Thyroid gland (tissue), 4 donors: ENCODE results near the gene DKC1. TPM values are rescaled to one million over a fixed set of nuclear protein-coding genes. Genes with fewer than 3 reads are reported as not detected.

Source experiments
- DNase-seq, 2 donors: peaks; one replicate each; pipeline ENCODE4 v3.0.0-alpha.2; 2019
- H3K27ac ChIP-seq, 3 donors: fragments of 200-600 bp; sonication (generic); 1 replicate in 2 of 3; 2 replicates in 1 of 3; pipeline ENCODE4 v1.5.1; 2016 to 2019; ENCODE audit warnings: mild to moderate bottlenecking in 1 of 3, moderate library complexity in 1 of 3
- H3K27me3 ChIP-seq: fragments of 200-600 bp; sonication (generic); one replicate; pipeline ENCODE4 v1.5.1; 2019
- H3K36me3 ChIP-seq, 2 donors: fragments of 200-600 bp; sonication (generic); one replicate each; pipeline ENCODE4 v1.5.1; 2016 to 2019
- H3K4me1 ChIP-seq, 2 donors: fragments of 200-600 bp; sonication (generic); one replicate each; pipeline ENCODE4 v1.5.1; 2017 to 2019
- H3K4me3 ChIP-seq, 3 donors: fragments of 200-600 bp; sonication (generic); replicated peaks in 1 of 3; 1 replicate in 2 of 3; 2 replicates in 1 of 3; pipeline ENCODE4 v1.5.1; 2016; ENCODE audit warnings: mild to moderate bottlenecking in 1 of 3
- H3K9me3 ChIP-seq: fragments of 200-600 bp; sonication (generic); one replicate; pipeline ENCODE4 v1.5.1; 2017
- CTCF ChIP-seq, 6 experiments: fragments of 200-600 bp in 3 of 6; fragments of 450-650 bp in 3 of 6; sonication (generic) in 3 of 6; IDR thresholded peaks; one replicate each; pipeline ENCODE4 v1.5.1; 2016 to 2019; ENCODE audit warnings: antibody characterized with exemption in 6 of 6, mild to moderate bottlenecking in 2 of 6, inconsistent platforms in 1 of 6, moderate library complexity in 1 of 6
- POLR2A ChIP-seq, 2 donors: fragments of 450-650 bp; IDR thresholded peaks; one replicate each; pipeline ENCODE4 v1.6.1; 2017; ENCODE audit warnings: antibody characterized with exemption in 2 of 2, mild to moderate bottlenecking in 2 of 2, moderate library complexity in 1 of 2
- WGBS, 2 donors: methylation state at CpG; one replicate each; pipeline ENCODE4 v1.1.5; 2017; 5-methylcytosine and 5-hydroxymethylcytosine counted together
- intact Hi-C: fragments of 100-400 bp; cut with DNase I; formaldehyde crosslinking; loops from one replicate; pipeline ENCODE4 v1.15.1; 2023
- total RNA-seq, 4 donors: library from RNA; depleted of rRNA; stranded (reverse); fragments of >200 nt; gene quantifications; one replicate each; pipeline ENCODE4 v1.2.3, GENCODE V29; 2016

Gene DKC1
- total RNA-seq, 4 donors from 2014 or later, result 33.8 to 41.5 (median 35.2) TPM

GRCh38 chrX:154748712-154749339 is 13.8 kb upstream of the DKC1 start:
- TF ChIP-seq CTCF (IDR thresholded peaks at IDR 0.05) (peak; percentile 40 to 72 (median 62)), POLR2A (IDR thresholded peaks at IDR 0.05) (no peak)
- H3K27ac ChIP-seq, result no peak overlapping the region
- intact Hi-C loops, result no loop called here
- peak; percentile 30 to 43 for DNase-seq
- H3K27me3 ChIP-seq, result no peaks in the 10 kb centered on the region
- no peak overlapping the region for H3K4me3 ChIP-seq
- no peaks in the 10 kb centered on the region for H3K9me3 ChIP-seq
- peaks cover 0 to 3% of the 10 kb centered on the region in 2 donors for H3K4me1 ChIP-seq
- H3K36me3 ChIP-seq, result no peaks in the 10 kb centered on the region
- 31 to 32% methylated on average over 11 of the region's 11 CpGs for WGBS, 2 donors

- Histone ChIP-seq H3K4me1 (peaks cover 0 to 3% of the 10 kb centered on the region in 2 donors), H3K27ac (peak overlapping the region in 2 of 3 donors; percentile 51 to 61), H3K27me3 (no peaks in the 10 kb centered on the region), H3K4me3 (peak overlapping the region in 2 of 3 donors; percentile 32 to 37), H3K9me3 (no peaks in the 10 kb centered on the region), H3K36me3 (no peaks in the 10 kb centered on the region)
- no peak for DNase-seq
- intact Hi-C loops, result no loop called here
- no peak for TF ChIP-seq CTCF (IDR thresholded peaks at IDR 0.05)
- WGBS, 2 donors, result 33 to 41% methylated on average over 6 of the region's 6 CpGs
Measured at GRCh38 chrX:154749856-154750255, 12.8 kb upstream of the DKC1 start.

- TF ChIP-seq POLR2A (IDR thresholded peaks at IDR 0.05) (peak in 1 of 2 donors; percentile 42), CTCF (IDR thresholded peaks at IDR 0.05) (no peak)
- intact Hi-C loops, result no loop called here
- WGBS, 2 donors, result 5 to 10% methylated on average over 5 to 7 of the region's 98 CpGs
- peak; percentile 39 to 48 for DNase-seq
- H3K4me3 ChIP-seq, result peak within 1 kb of the TSS in 2 of 3 donors; percentile 32 to 37
- peak within 1 kb of the TSS; percentile 51 to 61 (median 56) for H3K27ac ChIP-seq
- no peaks in the 10 kb centered on the region for H3K36me3 ChIP-seq
- H3K9me3 ChIP-seq, result no peaks in the 10 kb centered on the region
- peaks cover 0 to 3% of the 10 kb centered on the region in 2 donors for H3K4me1 ChIP-seq
- H3K27me3 ChIP-seq, result no peaks in the 10 kb centered on the region
Measured at GRCh38 chrX:154750301-154751202, 12.1 kb upstream of the DKC1 start, which contains the start of gene GAB3. Gene GAB3 (minus strand): TSS chrX:154751077. CDS start chrX:154751025, 52 bp downstream.

GRCh38 chrX:154751203-154751668 is 11.4 kb upstream of the DKC1 start:
- Histone ChIP-seq H3K4me1 (peaks cover 0 to 3% of the 10 kb centered on the region in 2 donors), H3K4me3 (peak overlapping the region in 1 of 3 donors; percentile 37), H3K27me3 (no peaks in the 10 kb centered on the region), H3K27ac (peak overlapping the region in 1 of 3 donors; percentile 46), H3K36me3 (no peaks in the 10 kb centered on the region), H3K9me3 (no peaks in the 10 kb centered on the region)
- peak in 1 of 2 donors; percentile 15 for DNase-seq
- intact Hi-C loops, result no loop called here
- WGBS, 2 donors, result 14 to 18% methylated on average over 3 of the region's 20 CpGs
- TF ChIP-seq CTCF (IDR thresholded peaks at IDR 0.05) (no peak), POLR2A (IDR thresholded peaks at IDR 0.05) (no peak)
